Measurements from ENCODE around the gene CCM2. TPM values are rescaled to one million over a fixed set of nuclear protein-coding genes. Genes with fewer than 3 reads are reported as not detected.
A peak's percentile ranks its signal among the peaks of the same experiment; 100 is the strongest.
"Not testable (repeated sequence)": the region's sequence is repeated elsewhere in the genome, so short reads cannot be mapped to it uniquely, and the experiment has no call there.

CCM2 gene
- total and polyA plus RNA-seq, 4 donors: 21.7 to 57.6 (median 51.1) TPM

- no peak for DNase-seq
- peaks cover 5 to 18% (median 7%) of the 10 kb centered on the region in 5 donors for H3K4me1 ChIP-seq (ENCODE audit: control insufficient read depth in 5 of 5, insufficient read depth in 5 of 5, low read length in 5 of 5)
- WGBS, 2 donors: 91 to 92% methylated on average over 4 of the region's 4 CpGs
- no peak for ATAC-seq (ENCODE audit: insufficient read depth, low FRiP score)
- no peak overlapping the region for H3K4me3 ChIP-seq
- TF ChIP-seq CTCF (IDR thresholded peaks at IDR 0.05; ENCODE audit: control extremely low read depth, extremely low read depth): no peak
- no peaks in the 10 kb centered on the region for H3K9me3 ChIP-seq (ENCODE audit: control insufficient read depth in 4 of 4, insufficient read depth in 3 of 4, low read length in 3 of 4)
- no peak overlapping the region for H3K9ac ChIP-seq (ENCODE audit: insufficient read depth in 1 of 2, low read length in 2 of 2)
- H3K36me3 ChIP-seq (ENCODE audit: control insufficient read depth in 4 of 4, insufficient read depth in 4 of 4, low read length in 4 of 4): peaks cover 3 to 13% (median 9%) of the 10 kb centered on the region in 4 donors
- no peaks in the 10 kb centered on the region for H3K27me3 ChIP-seq (ENCODE audit: control insufficient read depth in 3 of 3, insufficient read depth in 3 of 3, low read length in 2 of 3)
- no peak overlapping the region for H3K27ac ChIP-seq (ENCODE audit: low read depth in 1 of 2, low read length in 1 of 2)
Observed at GRCh38 chr7:44988701-44989100, 11.3 kb upstream of the CCM2 start.

- no peak for DNase-seq
- Histone ChIP-seq H3K27me3 (ENCODE audit: control insufficient read depth in 3 of 3, insufficient read depth in 3 of 3, low read length in 2 of 3) (no peaks in the 10 kb centered on the region), H3K4me3 (no peak overlapping the region), H3K36me3 (ENCODE audit: control insufficient read depth in 4 of 4, insufficient read depth in 4 of 4, low read length in 4 of 4) (peaks cover 3 to 10% (median 7%) of the 10 kb centered on the region in 4 donors), H3K4me1 (ENCODE audit: control insufficient read depth in 5 of 5, insufficient read depth in 5 of 5, low read length in 5 of 5) (peaks cover 5 to 18% (median 7%) of the 10 kb centered on the region in 5 donors), H3K9ac (ENCODE audit: insufficient read depth in 1 of 2, low read length in 2 of 2) (no peak overlapping the region), H3K9me3 (ENCODE audit: control insufficient read depth in 4 of 4, insufficient read depth in 3 of 4, low read length in 3 of 4) (no peaks in the 10 kb centered on the region), H3K27ac (ENCODE audit: low read depth in 1 of 2, low read length in 1 of 2) (no peak overlapping the region)
- 67 to 83% methylated on average over 3 of the region's 3 CpGs for WGBS, 2 donors
- TF ChIP-seq CTCF (IDR thresholded peaks at IDR 0.05; ENCODE audit: control extremely low read depth, extremely low read depth): no peak
- no peak for ATAC-seq (ENCODE audit: insufficient read depth, low FRiP score)
Observed at GRCh38 chr7:44989132-44989531, 10.9 kb upstream of the CCM2 start.

GRCh38 chr7:44990109-44991023 is 9.6 kb upstream of the CCM2 start:
- H3K36me3 ChIP-seq (ENCODE audit: control insufficient read depth in 4 of 4, insufficient read depth in 4 of 4, low read length in 4 of 4): peaks cover 0 to under 1% (median 0%) of the 10 kb centered on the region in 4 donors
- DNase-seq: peak in 2 of 3 donors; percentile 70 to 71
- peak overlapping the region in 1 of 2 donors; percentile 23 for H3K9ac ChIP-seq (ENCODE audit: insufficient read depth in 1 of 2, low read length in 2 of 2)
- TF ChIP-seq CTCF (IDR thresholded peaks at IDR 0.05; ENCODE audit: control extremely low read depth, extremely low read depth): no peak
- H3K27ac ChIP-seq (ENCODE audit: low read depth in 1 of 2, low read length in 1 of 2): peak overlapping the region in 1 of 2 donors; percentile 75
- no peaks in the 10 kb centered on the region for H3K9me3 ChIP-seq (ENCODE audit: control insufficient read depth in 4 of 4, insufficient read depth in 3 of 4, low read length in 3 of 4)
- peaks cover 0 to 14% (median 5%) of the 10 kb centered on the region in 5 donors for H3K4me1 ChIP-seq (ENCODE audit: control insufficient read depth in 5 of 5, insufficient read depth in 5 of 5, low read length in 5 of 5)
- WGBS, 2 donors: 76 to 81% methylated on average over 9 of the region's 9 CpGs
- H3K4me3 ChIP-seq: no peak overlapping the region
- no peak for ATAC-seq (ENCODE audit: insufficient read depth, low FRiP score)
- H3K27me3 ChIP-seq (ENCODE audit: control insufficient read depth in 3 of 3, insufficient read depth in 3 of 3, low read length in 2 of 3): no peaks in the 10 kb centered on the region

GRCh38 chr7:44992004-44992795 is 7.8 kb upstream of the CCM2 start:
- H3K9me3 ChIP-seq (ENCODE audit: control insufficient read depth in 4 of 4, insufficient read depth in 3 of 4, low read length in 3 of 4); H3K36me3 ChIP-seq (ENCODE audit: control insufficient read depth in 4 of 4, insufficient read depth in 4 of 4, low read length in 4 of 4); H3K27me3 ChIP-seq (ENCODE audit: control insufficient read depth in 3 of 3, insufficient read depth in 3 of 3, low read length in 2 of 3); DNase-seq; H3K27ac ChIP-seq (ENCODE audit: low read depth in 1 of 2, low read length in 1 of 2); ATAC-seq (ENCODE audit: insufficient read depth, low FRiP score); H3K9ac ChIP-seq (ENCODE audit: insufficient read depth in 1 of 2, low read length in 2 of 2); H3K4me3 ChIP-seq; H3K4me1 ChIP-seq (ENCODE audit: control insufficient read depth in 5 of 5, insufficient read depth in 5 of 5, low read length in 5 of 5): not testable (repeated sequence)
- WGBS, 2 donors: 78 to 80% methylated on average over 16 to 21 of the region's 21 CpGs

Data from lung (tissue), 12 donors.